GM19238 (cell line): ENCODE results near the gene MAN1C1.

ENCODE experiments used
- DNase-seq: peaks from one replicate; pipeline ENCODE4 v3.0.0; 2011; ENCODE audit warnings: low spot score; ENCODE audit not compliant: insufficient read length

The MAN1C1 gene

DNA sequence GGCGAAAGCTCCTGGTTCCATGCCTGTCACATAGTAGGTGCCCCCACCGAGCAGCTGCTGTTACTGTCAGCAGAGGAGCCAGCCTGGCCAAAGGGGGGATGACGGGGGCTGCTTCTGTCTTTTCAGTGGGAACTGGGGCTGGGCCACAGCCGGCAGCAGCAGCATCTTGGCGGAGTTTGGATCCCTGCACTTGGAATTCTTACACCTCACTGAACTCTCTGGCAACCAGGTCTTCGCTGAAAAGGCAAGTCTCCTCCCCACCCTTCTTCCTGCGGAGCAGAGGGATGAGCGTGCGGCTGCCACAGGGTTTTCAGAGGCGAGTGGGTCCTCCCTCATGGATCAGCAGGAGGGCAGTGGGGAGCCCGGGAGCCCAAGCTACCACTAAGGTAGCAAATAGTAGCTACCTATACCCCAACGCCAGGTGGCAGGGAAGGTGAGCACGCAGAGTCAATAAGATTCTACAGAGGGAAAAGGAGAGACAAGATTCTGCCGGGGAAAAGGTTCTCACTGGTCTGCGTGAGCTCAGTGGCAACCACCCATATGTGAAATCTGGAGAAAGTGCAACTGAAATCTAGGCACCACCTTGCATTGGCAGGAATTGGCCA lies 142.0 kb downstream of the MAN1C1 start:
- no peak for DNase-seq

DNA sequence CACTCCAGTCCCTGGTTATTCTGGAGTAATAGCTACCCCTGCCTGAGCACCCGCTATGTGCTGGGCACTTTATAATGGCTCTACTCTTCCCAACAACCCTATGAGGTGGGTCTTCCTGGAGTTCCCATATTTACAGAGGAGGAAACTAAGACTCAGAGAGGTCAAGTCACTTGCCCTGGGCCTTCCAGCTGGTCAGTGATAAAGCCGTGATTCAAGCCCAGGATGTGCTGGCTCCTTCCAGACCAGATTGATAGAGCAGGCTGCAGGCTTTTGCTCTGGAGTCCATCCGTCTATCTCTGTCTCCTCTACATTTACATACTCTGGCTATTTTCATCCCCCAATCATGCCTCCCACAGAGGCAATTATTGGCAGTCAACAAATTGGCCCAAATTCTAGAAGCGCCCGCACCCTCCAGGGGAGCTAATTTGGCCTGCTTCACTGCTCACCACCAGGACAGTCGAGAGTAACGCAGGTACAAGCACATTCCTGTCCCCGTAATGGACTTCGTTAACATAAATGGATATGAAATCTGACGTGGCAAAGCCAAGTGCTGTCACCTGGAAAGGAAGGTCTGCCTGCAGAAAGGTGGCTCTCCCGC lies 143.6 kb downstream of the MAN1C1 start:
- DNase-seq, result no peak

DNA sequence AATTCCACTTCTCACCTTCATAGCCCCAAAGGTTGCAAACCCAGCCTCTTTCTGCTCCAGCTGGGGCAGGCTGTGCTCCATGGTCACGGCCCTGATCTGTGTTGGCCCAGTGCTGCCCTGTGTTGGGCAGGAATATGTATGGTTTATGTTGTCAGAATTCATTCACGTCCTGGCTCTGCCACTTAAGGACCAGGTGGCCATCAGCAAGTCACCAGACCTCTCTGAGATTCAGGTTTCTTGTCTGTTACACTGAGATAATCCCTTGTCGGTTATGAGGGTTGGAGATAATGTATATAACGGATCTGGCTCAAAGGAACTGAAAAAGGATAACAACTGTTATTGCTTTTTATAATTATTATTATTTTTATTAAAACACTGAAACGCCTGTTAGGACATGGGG lies 144.3 kb downstream of the MAN1C1 start:
- DNase-seq, result no peak

DNA sequence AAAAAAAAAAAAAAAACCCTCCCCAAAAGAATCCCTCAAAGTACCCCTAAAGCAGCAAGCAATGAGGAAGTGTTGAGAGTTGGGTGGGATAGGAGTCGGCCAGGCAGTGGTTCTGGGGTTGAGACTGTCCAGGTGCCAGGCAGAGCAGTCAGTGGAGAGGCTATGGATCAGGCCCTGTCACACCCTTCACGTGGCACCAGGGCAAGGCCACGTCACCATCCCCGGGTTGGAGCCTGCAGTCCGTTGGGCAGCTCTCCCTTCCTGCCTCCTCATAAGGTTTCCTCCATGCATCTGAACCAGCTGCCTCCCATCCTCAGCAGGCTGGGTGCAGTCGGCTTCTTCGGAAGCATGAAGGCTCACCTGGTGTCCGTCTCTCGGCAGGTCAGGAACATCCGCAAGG lies 146.9 kb downstream of the MAN1C1 start:
- DNase-seq, result no peak

DNA sequence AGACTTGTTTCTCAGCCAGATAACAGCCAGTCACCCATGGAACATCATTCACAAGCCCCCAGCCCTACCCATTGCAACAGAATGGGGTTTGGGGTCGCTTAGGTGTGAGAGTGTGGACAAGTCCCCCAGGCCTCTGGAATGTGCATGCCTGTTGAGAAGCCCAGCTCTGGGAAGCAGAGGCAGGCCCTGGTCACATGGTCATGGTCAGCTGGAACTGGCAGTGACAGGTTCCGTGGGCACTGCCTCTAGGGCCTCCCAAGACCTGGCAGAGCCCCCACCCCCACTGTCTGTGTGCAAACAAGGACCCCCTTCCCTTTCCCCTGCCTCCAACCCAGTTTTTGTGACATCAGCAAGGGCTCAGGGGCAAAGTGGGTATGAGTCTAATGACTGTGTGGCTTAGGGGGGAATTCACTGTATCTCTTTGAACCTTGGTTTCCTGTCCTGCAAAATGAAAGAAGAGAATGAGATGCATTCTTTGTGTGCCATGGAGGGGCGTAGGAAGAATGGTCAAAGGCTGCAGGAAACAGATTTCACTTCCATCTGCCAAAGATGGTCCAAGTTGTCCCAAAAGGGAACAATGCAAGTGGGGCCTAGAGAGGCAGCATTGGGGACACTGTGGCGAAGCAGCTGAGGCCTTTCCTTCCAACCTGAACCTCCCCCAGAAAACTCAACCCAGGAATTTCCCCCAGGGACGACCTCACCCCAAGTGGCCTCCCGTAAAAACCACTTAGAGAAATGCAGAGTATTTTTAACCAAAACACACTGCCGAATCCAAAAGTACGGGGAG lies 148.7 kb downstream of the MAN1C1 start:
- DNase-seq, result no peak

DNA sequence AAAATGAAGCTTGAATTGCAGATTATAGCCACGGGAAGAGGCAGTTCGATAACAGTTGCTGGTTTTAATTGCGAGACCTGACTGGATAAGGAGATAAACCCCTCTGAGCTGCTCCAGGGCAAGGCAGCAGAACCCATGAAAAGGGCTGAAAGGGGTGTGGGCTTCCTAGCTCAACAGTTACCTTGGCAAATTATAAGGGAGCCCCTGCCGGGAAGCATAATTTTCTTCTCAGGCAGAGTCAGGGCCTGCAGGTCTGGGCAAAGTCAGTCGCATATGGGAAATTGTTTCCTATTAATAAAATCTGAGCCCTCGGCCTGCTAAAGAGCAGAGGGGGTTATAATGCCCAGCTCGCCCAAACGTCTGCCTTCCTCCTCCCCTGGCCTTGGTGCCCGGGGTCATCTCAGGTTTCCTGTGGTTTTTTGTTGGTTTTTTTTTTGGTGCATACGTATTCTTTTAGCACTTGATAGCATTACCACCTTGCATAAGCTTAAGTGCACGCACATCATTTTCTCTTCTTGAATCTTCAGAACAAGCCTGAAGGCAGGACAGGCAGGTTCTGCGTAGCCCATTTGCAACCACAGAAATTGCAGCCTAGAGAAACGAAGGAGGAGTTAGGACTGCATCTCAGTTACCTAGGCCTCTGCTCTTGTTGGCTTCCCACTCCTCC lies 149.5 kb downstream of the MAN1C1 start:
- DNase-seq, result no peak

DNA sequence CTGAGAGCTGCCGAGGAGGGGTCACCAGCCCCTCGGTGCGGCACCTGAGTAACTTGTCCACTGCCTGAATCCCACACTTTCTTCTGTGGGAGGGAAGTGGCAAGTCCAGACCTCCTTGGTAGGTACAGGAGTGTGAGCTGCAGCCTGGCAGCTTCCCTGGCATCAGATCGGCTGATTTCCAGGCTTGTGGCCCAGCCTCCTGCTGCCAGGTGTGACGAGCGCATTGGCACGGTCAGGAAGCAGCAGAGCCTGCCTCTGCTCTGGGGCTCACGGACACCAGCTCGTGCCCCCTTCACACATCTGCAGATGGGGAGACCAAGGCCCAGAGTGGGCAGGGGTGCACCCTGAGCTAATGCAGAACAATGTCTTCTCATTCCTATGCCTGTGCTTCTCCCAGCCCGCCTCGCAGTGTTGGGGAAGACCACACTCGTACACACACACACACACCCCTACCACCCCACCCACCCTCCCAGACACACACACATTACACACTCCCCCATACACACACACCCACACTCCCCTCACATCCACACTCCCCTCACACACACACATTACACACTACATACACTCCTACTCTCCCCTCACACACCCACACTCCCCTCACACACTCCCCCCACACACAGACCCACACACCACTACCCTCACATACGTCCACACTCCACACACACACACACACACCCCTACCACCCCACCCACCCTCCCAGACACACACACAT lies 150.3 kb downstream of the MAN1C1 start:
- no peak for DNase-seq

DNA sequence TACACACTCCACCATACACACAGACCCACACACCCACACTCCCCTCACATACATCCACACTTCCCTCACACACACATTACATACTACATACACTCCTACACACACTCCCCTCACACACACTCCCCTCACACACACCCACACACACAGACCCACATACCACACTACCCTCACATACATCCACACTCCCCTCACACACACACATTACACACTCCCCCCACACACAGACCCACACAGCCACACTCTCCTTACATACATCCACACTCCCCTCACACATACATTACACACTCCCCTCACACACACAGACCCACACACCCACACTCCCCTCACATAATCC lies 150.8 kb downstream of the MAN1C1 start:
- no peak for DNase-seq

DNA sequence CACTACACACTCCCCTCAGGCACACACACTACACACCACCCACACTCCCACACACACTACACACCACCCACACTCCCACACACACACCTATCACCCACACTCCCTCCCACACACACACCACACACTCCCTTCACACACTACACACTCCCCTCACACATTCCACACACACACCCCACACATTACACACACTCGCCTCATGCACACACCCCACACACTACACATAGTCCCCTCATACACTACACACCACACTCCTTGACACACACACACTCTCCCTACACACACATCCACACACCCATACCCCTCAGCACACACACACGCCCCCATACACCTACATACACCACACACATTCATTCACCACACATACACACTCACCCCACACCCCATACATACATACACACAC lies 152.4 kb downstream of the MAN1C1 start:
- DNase-seq, result no peak

DNA sequence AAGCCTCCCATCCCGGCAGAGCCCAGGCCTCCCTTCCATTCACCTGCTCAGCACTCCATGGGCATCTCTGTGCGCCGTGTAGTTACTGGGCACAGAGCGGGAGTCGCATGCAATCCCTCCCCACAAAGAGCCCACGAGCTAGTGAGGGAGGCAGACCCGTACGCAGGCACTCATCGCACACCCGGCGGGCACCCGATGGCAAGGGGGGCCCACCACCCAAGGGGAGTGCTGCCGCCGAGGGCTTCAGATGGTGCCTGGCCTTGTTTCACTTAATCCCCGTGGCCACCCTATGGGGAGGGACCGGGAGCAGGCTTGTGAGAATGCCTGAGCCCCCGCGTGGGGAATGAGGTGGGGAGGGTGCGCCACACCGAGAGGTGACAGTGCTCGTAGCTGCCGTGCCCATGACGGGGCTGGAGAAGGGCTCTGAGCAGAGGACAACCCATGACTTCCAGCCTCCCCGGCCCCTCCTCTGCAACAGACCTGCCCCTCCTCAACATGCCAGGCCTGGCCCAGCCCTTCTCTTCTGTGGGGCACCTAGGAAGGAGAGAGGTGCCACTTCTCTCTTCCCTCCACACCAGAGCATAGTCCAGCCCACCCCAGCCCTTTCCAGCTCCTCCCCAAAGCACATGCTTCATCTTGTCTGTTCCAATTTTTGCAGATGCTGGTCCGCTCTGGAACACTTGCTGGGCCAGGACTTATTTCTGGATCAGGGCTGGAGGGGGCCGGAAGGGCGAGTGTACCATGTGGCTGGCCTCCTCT lies 153.2 kb downstream of the MAN1C1 start:
- no peak for DNase-seq

DNA sequence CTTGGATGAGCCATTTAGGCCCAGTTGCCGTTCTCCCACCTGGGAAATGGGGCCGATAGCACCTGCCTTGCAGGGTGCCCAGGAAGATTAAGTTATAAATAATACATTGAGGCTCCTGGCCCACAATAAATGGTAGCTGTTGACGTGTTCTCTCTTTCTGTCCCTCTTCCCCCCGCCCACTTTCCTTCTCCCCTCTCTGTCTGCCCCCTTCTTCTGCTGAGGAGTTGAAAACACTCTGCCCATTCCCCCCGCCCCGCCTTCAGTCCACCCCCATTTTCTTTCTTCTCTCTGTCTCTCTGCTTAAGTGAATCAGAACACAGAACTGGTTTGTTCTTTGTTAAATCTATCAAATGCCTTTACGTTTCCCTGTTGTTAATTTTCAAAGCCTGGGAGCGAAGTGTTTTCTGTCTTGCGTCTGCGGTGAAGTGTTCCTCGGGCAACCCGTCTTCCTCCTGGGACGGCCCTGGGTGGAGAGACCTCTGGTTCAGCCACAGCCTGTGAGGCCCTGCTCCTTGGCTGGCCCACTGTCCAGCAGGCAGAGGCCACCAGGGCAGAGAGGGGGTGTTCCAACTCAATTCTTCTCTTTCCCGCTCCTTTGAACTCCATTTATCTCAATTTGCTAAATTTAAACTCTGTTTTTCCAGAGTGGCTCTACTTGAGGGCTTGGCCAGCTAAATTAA lies 154.1 kb downstream of the MAN1C1 start:
- DNase-seq, result no peak

DNA sequence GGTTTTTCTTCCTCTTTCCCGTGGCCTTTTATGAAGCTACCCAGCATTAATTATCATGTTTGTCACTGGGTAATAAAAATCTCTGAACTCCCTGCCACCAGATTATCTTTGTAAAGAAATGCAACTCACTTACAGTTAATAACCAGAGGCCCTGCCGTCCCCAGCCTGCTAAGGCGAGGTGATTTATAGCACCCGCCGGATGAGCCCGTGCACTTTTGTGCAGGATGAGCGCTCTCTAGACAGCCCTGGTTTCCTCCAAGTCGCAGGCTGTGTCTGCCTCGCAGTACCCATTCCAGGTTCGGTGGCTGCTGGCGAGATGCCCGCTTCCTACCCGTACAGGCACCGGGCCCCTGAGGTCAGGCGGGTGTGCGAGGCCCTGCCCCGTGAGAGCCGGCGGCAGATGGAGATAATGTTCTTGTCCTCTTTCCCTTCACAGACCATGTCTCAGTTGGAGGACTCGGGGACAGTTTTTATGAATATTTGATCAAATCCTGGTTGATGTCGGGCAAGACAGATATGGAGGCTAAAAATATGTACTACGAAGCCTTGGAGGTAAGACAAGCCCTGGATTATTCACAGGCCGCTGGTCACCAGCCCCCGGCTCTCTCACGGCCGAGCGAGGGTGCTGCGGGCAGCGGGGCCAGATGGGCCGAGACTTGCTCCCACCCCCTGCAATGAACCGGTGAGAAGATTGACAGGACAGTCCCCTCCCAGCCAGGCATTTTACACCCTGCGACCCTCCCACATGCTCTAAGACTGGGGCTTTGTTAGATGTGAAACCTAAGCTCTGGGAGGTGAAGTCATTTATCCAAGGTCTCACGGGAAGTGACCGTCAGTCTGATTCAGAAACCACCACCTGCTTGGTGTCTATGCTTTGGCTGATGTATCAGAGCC lies 154.9 kb downstream of the MAN1C1 start:
- DNase-seq, result no peak

DNA sequence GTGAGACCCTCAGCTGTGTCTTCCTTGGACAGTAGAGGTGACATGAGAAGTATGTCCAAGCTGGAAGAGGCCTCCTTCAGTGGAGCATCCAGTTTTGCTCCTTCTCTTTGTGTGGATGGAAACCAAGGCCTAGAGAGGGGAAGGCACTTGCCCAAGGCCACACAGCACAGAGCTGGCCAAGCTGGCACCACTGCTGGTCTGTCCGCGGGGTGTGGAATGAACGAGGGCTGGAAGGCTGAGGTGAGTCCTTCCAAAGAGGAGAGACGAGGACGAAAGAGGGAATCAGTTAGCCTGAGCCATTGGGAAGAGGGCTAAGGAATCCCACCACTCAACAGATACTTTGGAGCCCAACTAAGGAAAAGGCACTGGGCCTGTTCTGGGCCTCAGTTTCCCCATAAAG lies 155.6 kb downstream of the MAN1C1 start:
- DNase-seq, result no peak

DNA sequence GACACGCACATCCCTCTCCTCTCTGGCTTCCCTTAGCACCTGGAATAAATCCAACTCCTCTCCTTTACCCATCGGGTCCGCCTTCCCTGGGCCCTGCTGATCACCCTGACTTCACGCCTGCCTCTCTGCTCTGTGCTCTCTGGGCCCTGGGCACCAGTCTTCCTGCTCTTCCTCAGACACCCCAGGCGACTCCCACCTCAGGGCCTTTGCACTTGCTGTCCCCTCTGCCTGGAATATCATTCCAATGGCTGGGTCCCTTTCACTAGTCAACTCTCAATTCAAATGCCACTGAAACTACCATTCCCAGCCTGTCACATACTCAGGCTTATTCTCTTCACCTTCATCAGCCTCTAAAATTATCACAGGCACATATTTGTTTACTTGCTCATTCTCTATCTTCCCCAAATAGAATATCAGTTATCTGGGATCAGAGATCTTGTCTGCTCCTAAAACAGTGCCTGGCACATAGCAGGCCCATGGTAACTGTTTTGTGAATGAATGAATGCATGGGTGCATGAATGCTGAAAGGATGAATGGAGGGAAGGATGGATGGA lies 156.2 kb downstream of the MAN1C1 start:
- no peak for DNase-seq

DNA sequence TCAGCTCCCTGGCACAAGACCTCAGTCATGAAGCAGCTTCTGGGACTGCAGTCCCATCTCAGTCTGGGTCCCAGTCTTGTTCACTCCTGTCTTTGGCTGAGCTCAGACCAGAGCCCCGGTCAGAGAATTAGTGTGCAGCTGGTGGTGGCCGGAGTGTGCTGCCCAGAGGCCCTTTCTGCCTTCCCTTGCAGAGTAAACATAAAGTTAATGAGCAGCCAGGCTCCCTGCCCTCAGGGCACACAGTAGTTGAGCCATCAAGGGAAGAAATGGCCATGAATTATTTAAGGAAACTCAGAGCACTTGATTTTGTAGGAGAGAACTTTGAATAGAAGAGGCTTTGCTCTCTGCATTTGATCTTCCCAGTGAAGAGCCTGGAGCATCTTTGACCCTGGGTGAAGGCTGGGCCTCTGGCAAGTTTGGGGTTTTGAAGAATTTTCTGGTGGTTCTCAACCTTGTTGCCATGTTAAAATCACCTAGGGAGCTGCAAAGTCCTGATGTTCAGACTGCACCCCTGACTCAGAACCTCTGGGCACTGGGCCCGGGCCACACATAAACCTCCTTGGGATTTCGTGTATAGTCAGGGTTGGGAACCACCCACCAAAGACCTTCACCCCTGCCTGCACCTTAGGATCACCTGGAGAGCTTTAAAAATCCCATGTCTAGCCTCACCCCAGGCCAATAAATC lies 157.0 kb downstream of the MAN1C1 start:
- DNase-seq, result no peak

DNA sequence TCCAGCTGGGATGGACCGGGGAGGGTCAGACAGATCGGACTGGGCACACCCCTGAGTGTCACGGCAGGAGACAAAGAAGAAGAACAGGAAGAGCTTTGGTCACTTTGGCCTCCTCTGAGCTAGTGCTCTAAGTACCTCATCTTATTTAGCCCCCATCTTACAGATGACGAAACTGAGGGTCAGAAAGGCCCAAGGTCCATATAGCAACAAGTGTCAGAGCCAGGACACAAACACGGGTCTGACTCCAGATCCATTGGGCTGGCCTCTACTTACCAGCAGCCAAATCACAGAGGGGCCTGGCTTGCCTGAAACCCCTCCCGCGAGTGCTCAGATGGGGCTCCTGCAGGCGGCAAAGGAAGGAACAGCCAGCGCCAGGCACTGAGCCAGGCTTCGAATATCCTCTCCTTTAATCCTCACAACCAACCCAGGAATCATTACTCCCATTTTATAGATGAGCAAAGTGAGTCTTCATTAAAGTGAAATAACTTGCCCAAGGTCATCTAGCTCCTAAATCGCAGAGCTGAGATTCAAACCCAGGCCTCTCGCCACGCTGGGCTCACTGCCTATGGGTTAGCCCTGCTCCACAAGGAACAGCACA lies 157.7 kb downstream of the MAN1C1 start:
- no peak for DNase-seq

DNA sequence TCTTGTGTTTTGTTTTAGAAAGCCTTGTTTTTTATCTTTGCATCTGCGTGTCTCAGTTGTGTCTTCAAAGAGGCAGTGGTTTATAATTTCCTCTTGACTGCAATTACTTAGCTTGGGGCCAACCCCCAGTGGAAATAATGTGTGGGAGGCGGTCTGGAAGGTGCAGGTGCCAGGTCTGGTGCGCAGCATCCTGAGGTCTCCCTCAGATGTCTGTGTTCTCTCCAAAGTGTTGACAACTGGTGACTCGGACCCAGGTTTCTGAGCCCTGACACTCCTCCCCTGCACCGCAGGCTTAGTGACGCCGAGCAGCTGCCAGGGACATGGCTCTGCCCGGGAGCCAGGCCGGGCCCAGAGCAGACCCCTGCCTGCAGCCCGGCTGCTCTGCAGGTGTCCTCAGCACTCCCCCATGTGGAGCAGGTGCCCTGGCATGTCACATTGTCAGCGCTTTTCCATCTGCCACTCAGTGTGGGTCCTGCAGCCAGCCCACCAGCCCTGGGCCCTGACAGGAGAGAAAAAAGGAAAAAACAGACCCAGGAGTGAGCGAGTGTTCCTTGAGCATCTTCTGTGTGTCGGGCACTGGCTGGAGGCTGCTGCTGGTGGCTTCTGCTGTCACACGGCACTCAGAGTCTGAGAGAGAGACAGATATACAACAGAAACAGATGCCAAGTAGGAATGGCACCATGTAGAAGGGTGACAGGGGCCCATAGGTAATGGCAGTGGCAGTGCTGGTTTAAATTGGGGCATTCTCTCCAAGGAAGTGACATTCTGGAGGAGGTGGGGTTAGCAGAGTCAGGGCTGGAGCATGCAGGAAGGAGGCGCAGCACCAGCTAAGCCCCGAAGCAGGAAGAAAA lies 158.6 kb downstream of the MAN1C1 start:
- no peak for DNase-seq
